Measurements from ENCODE around the gene SZT2.

SZT2 gene

GRCh38 chr1:43439781-43440180, 50.1 kb downstream of the SZT2 start:
- DNase-seq (ENCODE audit: extremely low read depth, low read depth): no peak
- no peak for TF ChIP-seq CTCF (IDR thresholded peaks at IDR 0.05; ENCODE audit: low read depth, low read length, missing control alignments)
- H3K4me3 ChIP-seq (replicated peaks; ENCODE audit: low read depth, low read length): no peak overlapping the region

GRCh38 chr1:43440358-43440757, 50.7 kb downstream of the SZT2 start:
- DNase-seq (ENCODE audit: extremely low read depth, low read depth): no peak
- TF ChIP-seq CTCF (IDR thresholded peaks at IDR 0.05; ENCODE audit: low read depth, low read length, missing control alignments): no peak
- no peak overlapping the region for H3K4me3 ChIP-seq (replicated peaks; ENCODE audit: low read depth, low read length)

- no peak for TF ChIP-seq CTCF (IDR thresholded peaks at IDR 0.05; ENCODE audit: low read depth, low read length, missing control alignments)
- no peak overlapping the region for H3K4me3 ChIP-seq (replicated peaks; ENCODE audit: low read depth, low read length)
- DNase-seq (ENCODE audit: extremely low read depth, low read depth): no peak
Observed at GRCh38 chr1:43441166-43441893, 51.6 kb downstream of the SZT2 start.

GRCh38 chr1:43441894-43442637, 52.4 kb downstream of the SZT2 start:
- no peak for TF ChIP-seq CTCF (IDR thresholded peaks at IDR 0.05; ENCODE audit: low read depth, low read length, missing control alignments)
- H3K4me3 ChIP-seq (replicated peaks; ENCODE audit: low read depth, low read length): no peak overlapping the region
- no peak for DNase-seq (ENCODE audit: extremely low read depth, low read depth)

GRCh38 chr1:43442756-43443155, 53.1 kb downstream of the SZT2 start:
- no peak for TF ChIP-seq CTCF (IDR thresholded peaks at IDR 0.05; ENCODE audit: low read depth, low read length, missing control alignments)
- DNase-seq (ENCODE audit: extremely low read depth, low read depth): no peak
- H3K4me3 ChIP-seq (replicated peaks; ENCODE audit: low read depth, low read length): no peak overlapping the region

GRCh38 chr1:43443197-43443946, 53.7 kb downstream of the SZT2 start:
- no peak for TF ChIP-seq CTCF (IDR thresholded peaks at IDR 0.05; ENCODE audit: low read depth, low read length, missing control alignments)
- no peak for DNase-seq (ENCODE audit: extremely low read depth, low read depth)
- no peak overlapping the region for H3K4me3 ChIP-seq (replicated peaks; ENCODE audit: low read depth, low read length)

Data from HFF-Myc (cell line).